GM12878 (cell line): ENCODE data around the gene RSPRY1. TPM values are rescaled to one million over a fixed set of nuclear protein-coding genes. Genes with fewer than 3 reads are reported as not detected.

ENCODE experiments used
- CBX3 ChIP-seq: fragments of 200-600 bp; sonication (generic); IDR thresholded peaks from 2 replicates; pipeline ENCODE4 v1.6.1; 2016; ENCODE audit warnings: low read depth, borderline replicate concordance
- CHD1 ChIP-seq: IDR thresholded peaks from 2 replicates; pipeline ENCODE4 v1.6.1; 2012; ENCODE audit warnings: low read depth, low read length, improper control_type of control experiment
- HDAC6 ChIP-seq: fragments of 200-600 bp; sonication (generic); IDR thresholded peaks from one replicate; pipeline ENCODE4 v1.8.0; 2017; ENCODE audit warnings: antibody characterized with exemption; ENCODE audit not compliant: unreplicated experiment
- HDGF ChIP-seq: fragments of 450-650 bp; IDR thresholded peaks from 2 replicates; pipeline ENCODE4 v1.6.1; 2016; ENCODE audit warnings: antibody characterized with exemption
- ZNF274 ChIP-seq: IDR thresholded peaks from one replicate; pipeline ENCODE4 v1.8.0; 2011; ENCODE audit not compliant: insufficient read length, insufficient read depth
- ZNF384 ChIP-seq: IDR thresholded peaks from 2 replicates; pipeline ENCODE4 v1.6.1; 2012; ENCODE audit warnings: low read depth, mild to moderate bottlenecking, low read length, improper control_type of control experiment, borderline replicate concordance
- polyA plus RNA-seq, 11 experiments: library from polyadenylated mRNA; depleted of rRNA in 4 of 11; unstranded in 6 of 11; stranded (reverse) in 5 of 11; fragments of >200 nt; fragmentation: Nextera tagmentation in 4 of 11; fragmentation: Illumina TruSeq in 1 of 11; extraction: Ambion mirVana in 4 of 11; extraction: Trizol in 1 of 11; gene quantifications; 1 replicate in 1 of 11; 2 replicates in 10 of 11; pipeline versions ENCODE4 v1.2.1 to v1.2.3, GENCODE V29; 2011 to 2016; ENCODE audit warnings: inconsistent platforms in 2 of 11, missing spikeins in 2 of 11, low read depth in 1 of 11
- total RNA-seq, 4 experiments: library from RNA; depleted of rRNA in 3 of 4; stranded (reverse); fragments of >200 nt in 3 of 4; fragmentation: Illumina TruSeq in 1 of 4; extraction: Trizol in 1 of 4; gene quantifications; 2 replicates each; pipeline versions ENCODE4 v1.2.1 to v1.2.3, GENCODE V29; 2013 to 2021
- TF ChIP-seq, protein P1 (sequence below): fragments of 450-650 bp; IDR thresholded peaks from 2 replicates; pipeline ENCODE4 v1.6.1; 2018; ENCODE audit warnings: borderline replicate concordance, mild to moderate bottlenecking; ENCODE audit not compliant: partially characterized antibody
- TF ChIP-seq, protein P2 (sequence below): IDR thresholded peaks from 2 replicates; pipeline ENCODE4 v1.6.1; 2012; ENCODE audit warnings: improper control_type of control experiment, low read depth, low read length; ENCODE audit not compliant: insufficient replicate concordance

The RSPRY1 gene
- total and polyA plus RNA-seq, 10 of the 15 experiments (the other 5 are each of a cell fraction or from before 2014, with no cell fraction given), result 18.5 to 57.0 (median 41.2) TPM

DNA sequence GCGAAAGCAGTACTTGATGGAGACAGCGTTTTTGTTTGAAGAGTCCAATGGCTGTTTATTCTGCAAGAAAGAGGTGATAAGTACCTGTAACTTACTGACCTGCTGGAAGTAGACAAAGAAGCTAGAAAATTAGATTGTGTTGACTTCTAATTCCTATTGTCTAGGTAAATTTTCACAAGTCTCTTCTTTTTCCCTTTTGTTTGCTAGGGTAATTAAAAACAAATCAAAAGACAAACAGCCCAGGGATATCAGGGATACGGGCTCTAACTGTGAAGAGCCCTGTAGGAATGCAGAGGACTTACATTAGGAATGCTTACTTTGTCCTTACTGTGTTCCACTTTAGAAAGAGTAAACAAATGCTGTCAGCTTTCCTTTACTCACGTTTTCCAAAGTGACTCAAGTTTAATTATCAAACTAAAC, 7.3 kb upstream of the RSPRY1 start (continued):
- TF ChIP-seq, protein P1, sequence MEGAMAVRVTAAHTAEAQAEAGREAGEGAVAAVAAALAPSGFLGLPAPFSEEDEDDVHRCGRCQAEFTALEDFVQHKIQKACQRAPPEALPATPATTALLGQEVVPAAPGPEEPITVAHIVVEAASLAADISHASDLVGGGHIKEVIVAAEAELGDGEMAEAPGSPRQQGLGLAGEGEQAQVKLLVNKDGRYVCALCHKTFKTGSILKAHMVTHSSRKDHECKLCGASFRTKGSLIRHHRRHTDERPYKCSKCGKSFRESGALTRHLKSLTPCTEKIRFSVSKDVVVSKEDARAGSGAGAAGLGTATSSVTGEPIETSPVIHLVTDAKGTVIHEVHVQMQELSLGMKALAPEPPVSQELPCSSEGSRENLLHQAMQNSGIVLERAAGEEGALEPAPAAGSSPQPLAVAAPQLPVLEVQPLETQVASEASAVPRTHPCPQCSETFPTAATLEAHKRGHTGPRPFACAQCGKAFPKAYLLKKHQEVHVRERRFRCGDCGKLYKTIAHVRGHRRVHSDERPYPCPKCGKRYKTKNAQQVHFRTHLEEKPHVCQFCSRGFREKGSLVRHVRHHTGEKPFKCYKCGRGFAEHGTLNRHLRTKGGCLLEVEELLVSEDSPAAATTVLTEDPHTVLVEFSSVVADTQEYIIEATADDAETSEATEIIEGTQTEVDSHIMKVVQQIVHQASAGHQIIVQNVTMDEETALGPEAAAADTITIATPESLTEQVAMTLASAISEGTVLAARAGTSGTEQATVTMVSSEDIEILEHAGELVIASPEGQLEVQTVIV, result no peak
- TF ChIP-seq, protein P2, sequence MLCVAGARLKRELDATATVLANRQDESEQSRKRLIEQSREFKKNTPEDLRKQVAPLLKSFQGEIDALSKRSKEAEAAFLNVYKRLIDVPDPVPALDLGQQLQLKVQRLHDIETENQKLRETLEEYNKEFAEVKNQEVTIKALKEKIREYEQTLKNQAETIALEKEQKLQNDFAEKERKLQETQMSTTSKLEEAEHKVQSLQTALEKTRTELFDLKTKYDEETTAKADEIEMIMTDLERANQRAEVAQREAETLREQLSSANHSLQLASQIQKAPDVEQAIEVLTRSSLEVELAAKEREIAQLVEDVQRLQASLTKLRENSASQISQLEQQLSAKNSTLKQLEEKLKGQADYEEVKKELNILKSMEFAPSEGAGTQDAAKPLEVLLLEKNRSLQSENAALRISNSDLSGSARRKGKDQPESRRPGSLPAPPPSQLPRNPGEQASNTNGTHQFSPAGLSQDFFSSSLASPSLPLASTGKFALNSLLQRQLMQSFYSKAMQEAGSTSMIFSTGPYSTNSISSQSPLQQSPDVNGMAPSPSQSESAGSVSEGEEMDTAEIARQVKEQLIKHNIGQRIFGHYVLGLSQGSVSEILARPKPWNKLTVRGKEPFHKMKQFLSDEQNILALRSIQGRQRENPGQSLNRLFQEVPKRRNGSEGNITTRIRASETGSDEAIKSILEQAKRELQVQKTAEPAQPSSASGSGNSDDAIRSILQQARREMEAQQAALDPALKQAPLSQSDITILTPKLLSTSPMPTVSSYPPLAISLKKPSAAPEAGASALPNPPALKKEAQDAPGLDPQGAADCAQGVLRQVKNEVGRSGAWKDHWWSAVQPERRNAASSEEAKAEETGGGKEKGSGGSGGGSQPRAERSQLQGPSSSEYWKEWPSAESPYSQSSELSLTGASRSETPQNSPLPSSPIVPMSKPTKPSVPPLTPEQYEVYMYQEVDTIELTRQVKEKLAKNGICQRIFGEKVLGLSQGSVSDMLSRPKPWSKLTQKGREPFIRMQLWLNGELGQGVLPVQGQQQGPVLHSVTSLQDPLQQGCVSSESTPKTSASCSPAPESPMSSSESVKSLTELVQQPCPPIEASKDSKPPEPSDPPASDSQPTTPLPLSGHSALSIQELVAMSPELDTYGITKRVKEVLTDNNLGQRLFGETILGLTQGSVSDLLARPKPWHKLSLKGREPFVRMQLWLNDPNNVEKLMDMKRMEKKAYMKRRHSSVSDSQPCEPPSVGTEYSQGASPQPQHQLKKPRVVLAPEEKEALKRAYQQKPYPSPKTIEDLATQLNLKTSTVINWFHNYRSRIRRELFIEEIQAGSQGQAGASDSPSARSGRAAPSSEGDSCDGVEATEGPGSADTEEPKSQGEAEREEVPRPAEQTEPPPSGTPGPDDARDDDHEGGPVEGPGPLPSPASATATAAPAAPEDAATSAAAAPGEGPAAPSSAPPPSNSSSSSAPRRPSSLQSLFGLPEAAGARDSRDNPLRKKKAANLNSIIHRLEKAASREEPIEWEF, result no peak
- no peak for TF ChIP-seq ZNF274
- TF ChIP-seq HDGF, result no peak
- TF ChIP-seq ZNF384, result no peak
- TF ChIP-seq CBX3, result no peak
- no peak for TF ChIP-seq CHD1
- TF ChIP-seq HDAC6, result no peak
